NCI-H526 (cell line): ENCODE results near the gene NDST3.
A peak's percentile ranks its signal among the peaks of the same experiment; 100 is the strongest.
"Not testable (repeated sequence)": the region's sequence is repeated elsewhere in the genome, so short reads cannot be mapped to it uniquely, and the experiment has no call there.

Source experiments
- DNase-seq, 2 experiments: peaks; one replicate each; lab custom pipeline; 2025; lab: John Stamatoyannopoulos, UW

Gene NDST3

GRCh38 chr4:118180776-118181175, 146.5 kb downstream of the NDST3 start:
- no peak for DNase-seq

- DNase-seq = no peak
Measured at GRCh38 chr4:118190903-118191302, 156.6 kb downstream of the NDST3 start.

GRCh38 chr4:118193421-118193820, 159.1 kb downstream of the NDST3 start:
- no peak for DNase-seq

GRCh38 chr4:118206627-118207026, 172.3 kb downstream of the NDST3 start:
- DNase-seq = no peak

- DNase-seq = no peak
Measured at GRCh38 chr4:118213101-118213500, 178.8 kb downstream of the NDST3 start.

- no peak for DNase-seq
Measured at GRCh38 chr4:118215826-118216225, 181.5 kb downstream of the NDST3 start.

- no peak for DNase-seq
Measured at GRCh38 chr4:118221227-118221800, 187.0 kb downstream of the NDST3 start.

- peak; percentile 41 to 70 for DNase-seq
Measured at GRCh38 chr4:118224243-118224829, 190.1 kb downstream of the NDST3 start.

- DNase-seq = no peak
Measured at GRCh38 chr4:118225511-118225910, 191.2 kb downstream of the NDST3 start.

GRCh38 chr4:118226311-118227010, 192.2 kb downstream of the NDST3 start:
- DNase-seq = no peak

GRCh38 chr4:118235566-118236120, 201.4 kb downstream of the NDST3 start:
- no peak for DNase-seq

- no peak for DNase-seq
Measured at GRCh38 chr4:118237531-118237930, 203.2 kb downstream of the NDST3 start.

- DNase-seq = no peak
Measured at GRCh38 chr4:118249890-118250289, 215.6 kb downstream of the NDST3 start.

GRCh38 chr4:118254368-118254767, 220.1 kb downstream of the NDST3 start:
- no peak for DNase-seq

GRCh38 chr4:118259111-118259510, 224.8 kb downstream of the NDST3 start:
- DNase-seq = no peak

- DNase-seq = no peak
Measured at GRCh38 chr4:118260309-118260708, 226.0 kb downstream of the NDST3 start.

GRCh38 chr4:118264096-118264495, 229.8 kb downstream of the NDST3 start:
- no peak for DNase-seq

GRCh38 chr4:118265312-118266144, 231.2 kb downstream of the NDST3 start:
- peak; percentile 10 to 64 for DNase-seq

- DNase-seq = not testable (repeated sequence)
Measured at GRCh38 chr4:118266145-118266496, 231.8 kb downstream of the NDST3 start.

GRCh38 chr4:118268780-118269179, 234.5 kb downstream of the NDST3 start:
- no peak for DNase-seq

GRCh38 chr4:118270492-118270891, 236.2 kb downstream of the NDST3 start:
- DNase-seq = peak in 1 of 2 experiments; percentile 63

GRCh38 chr4:118271788-118272187, 237.5 kb downstream of the NDST3 start:
- no peak for DNase-seq
